Stimulated activated naive B cell treated with anti-CD40 and anti-IgM and Interleukin-4, amounts not matched to agents 10 μg/mL and 1 μg/mL and 100 μg/mL, for 72 hours (primary cell): Measurements from ENCODE around the gene MAD1L1.

Experiments used
- ATAC-seq, 2 donors: fragments of 150-1000 bp; cut with Tn5 transposase; replicated peaks; 2 replicates each; pipeline ENCODE4 v1.10.0; 2021; ENCODE audit warnings: moderate library complexity in 1 of 2
- DNase-seq: peaks from one replicate; pipeline ENCODE4 v3.0.0; 2021
- H3K27ac Mint-ChIP-seq: one replicate; pipeline ENCODE4 v1.8.0; 2022; ENCODE audit warnings: mild to moderate bottlenecking, mixed read lengths
- H3K27me3 Mint-ChIP-seq, 2 donors: one replicate each; pipeline ENCODE4 v1.8.0; 2022; ENCODE audit warnings: mixed read lengths in 2 of 2
- H3K36me3 Mint-ChIP-seq, 2 donors: one replicate each; pipeline ENCODE4 v1.8.0; 2022; ENCODE audit warnings: mixed read lengths in 2 of 2, mild to moderate bottlenecking in 1 of 2
- H3K4me1 Mint-ChIP-seq, 2 donors: one replicate each; pipeline ENCODE4 v1.8.0; 2022; ENCODE audit warnings: mixed read lengths in 2 of 2, mild to moderate bottlenecking in 1 of 2
- H3K4me3 Mint-ChIP-seq, 2 donors: one replicate each; pipeline ENCODE4 v1.8.0; 2022; ENCODE audit warnings: mild to moderate bottlenecking in 2 of 2, mixed read lengths in 2 of 2, moderate library complexity in 1 of 2
- H3K9me3 Mint-ChIP-seq, 2 donors: one replicate each; pipeline ENCODE4 v1.8.0; 2022; ENCODE audit warnings: mixed read lengths in 2 of 2, mild to moderate bottlenecking in 1 of 2

The MAD1L1 gene

GRCh38 chr7:2191016-2191415 is 41.7 kb downstream of the MAD1L1 start:
- no peaks in the 10 kb centered on the region for H3K27me3 Mint-ChIP-seq

DNA sequence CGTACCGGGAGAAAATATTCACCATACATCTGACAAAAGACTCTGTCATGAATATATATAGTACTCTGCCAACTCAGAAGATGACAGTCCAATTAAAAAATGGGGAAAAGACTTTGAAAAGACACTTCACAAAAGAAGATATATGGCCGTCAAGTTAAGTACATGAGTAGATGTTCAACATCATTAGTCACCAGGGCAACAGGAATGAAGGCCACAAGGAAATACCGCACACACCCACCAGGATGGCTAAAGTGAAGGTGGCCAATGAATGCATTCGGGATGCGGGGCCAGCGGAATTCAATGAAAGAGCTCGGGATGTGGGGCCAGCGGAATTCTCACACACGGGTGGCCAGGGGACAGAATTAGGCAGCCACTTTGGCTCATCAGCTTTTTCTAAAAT is 42.2 kb downstream of the MAD1L1 start:
- no peak overlapping the region for H3K4me3 Mint-ChIP-seq
- no peak overlapping the region for H3K27ac Mint-ChIP-seq
- H3K9me3 Mint-ChIP-seq, result peaks cover 5 to 9% of the 10 kb centered on the region in 2 donors
- DNase-seq, result no peak
- peaks cover 50 to 63% of the 10 kb centered on the region in 2 donors for H3K36me3 Mint-ChIP-seq
- peaks cover 0 to 2% of the 10 kb centered on the region in 2 donors for H3K4me1 Mint-ChIP-seq
- no peaks in the 10 kb centered on the region for H3K27me3 Mint-ChIP-seq
- no peak for ATAC-seq

More at GRCh38 chr7:2191016-2191415, 41.7 kb downstream of the MAD1L1 start:
- peaks cover 51 to 63% of the 10 kb centered on the region in 2 donors for H3K36me3 Mint-ChIP-seq
- no peak overlapping the region for H3K4me3 Mint-ChIP-seq
- no peak overlapping the region for H3K27ac Mint-ChIP-seq
- DNase-seq, result no peak
- H3K9me3 Mint-ChIP-seq, result peaks cover 5 to 9% of the 10 kb centered on the region in 2 donors
- ATAC-seq, result no peak
- H3K4me1 Mint-ChIP-seq, result peaks cover 0 to 2% of the 10 kb centered on the region in 2 donors

DNA sequence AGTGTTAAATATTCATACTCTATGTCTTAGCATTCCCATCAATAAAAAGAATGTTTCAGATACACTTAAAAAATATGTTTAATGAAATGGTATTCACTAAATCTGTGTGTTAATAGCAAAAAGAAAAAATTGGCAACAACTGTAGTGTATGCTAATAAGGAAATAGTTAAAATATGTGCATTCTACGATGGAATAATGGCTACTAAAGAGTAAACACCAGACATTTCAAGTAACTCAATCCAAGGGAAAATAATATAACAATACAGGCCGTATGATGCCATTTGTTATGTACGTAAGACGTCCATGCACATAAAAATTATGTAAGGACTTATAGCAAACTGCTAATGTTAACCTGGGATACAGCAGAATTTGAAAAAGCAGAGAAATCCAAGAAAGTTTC is 46.6 kb downstream of the MAD1L1 start:
- Mint-ChIP-seq H3K36me3 (peaks cover 53 to 68% of the 10 kb centered on the region in 2 donors), H3K9me3 (peaks cover 5 to 10% of the 10 kb centered on the region in 2 donors), H3K4me3 (no peak overlapping the region), H3K27ac (no peak overlapping the region), H3K4me1 (peaks cover 5 to 7% of the 10 kb centered on the region in 2 donors), H3K27me3 (no peaks in the 10 kb centered on the region)
- DNase-seq (no peak), ATAC-seq (no peak)

DNA sequence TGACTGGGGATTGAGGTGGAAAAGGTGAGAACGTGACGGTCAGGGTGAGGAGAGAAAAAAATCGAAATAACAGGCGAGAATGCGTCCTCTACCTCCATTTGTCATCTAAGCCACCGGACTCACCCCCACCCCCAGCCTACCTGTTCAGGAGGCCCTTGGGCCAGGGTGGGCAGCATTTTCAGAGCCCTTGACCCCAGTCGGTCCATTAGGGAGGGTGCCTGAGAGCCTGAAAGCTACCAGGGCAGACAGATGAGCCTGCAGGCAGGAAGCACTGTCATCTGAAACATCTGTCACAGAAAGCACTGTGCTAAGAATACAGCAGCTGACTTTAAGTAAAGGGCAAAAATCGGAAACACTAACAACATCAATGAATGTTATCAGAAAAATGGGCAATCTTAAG is 47.0 kb downstream of the MAD1L1 start:
- Mint-ChIP-seq H3K9me3 (peaks cover 5 to 10% of the 10 kb centered on the region in 2 donors), H3K27ac (no peak overlapping the region), H3K4me3 (no peak overlapping the region), H3K36me3 (peaks cover 52 to 68% of the 10 kb centered on the region in 2 donors), H3K4me1 (peaks cover 5 to 7% of the 10 kb centered on the region in 2 donors), H3K27me3 (no peaks in the 10 kb centered on the region)
- no peak for DNase-seq
- ATAC-seq, result no peak

GRCh38 chr7:2182461-2182860 is 50.3 kb downstream of the MAD1L1 start:
- Mint-ChIP-seq H3K4me1 (peaks cover 4 to 7% of the 10 kb centered on the region in 2 donors), H3K36me3 (peaks cover 28 to 63% of the 10 kb centered on the region in 2 donors), H3K9me3 (peaks cover 0 to 3% of the 10 kb centered on the region in 2 donors), H3K27me3 (no peaks in the 10 kb centered on the region), H3K27ac (peak overlapping the region; percentile 20), H3K4me3 (no peak overlapping the region)
- ATAC-seq (peak; percentile 54 to 69), DNase-seq (no peak)

DNA sequence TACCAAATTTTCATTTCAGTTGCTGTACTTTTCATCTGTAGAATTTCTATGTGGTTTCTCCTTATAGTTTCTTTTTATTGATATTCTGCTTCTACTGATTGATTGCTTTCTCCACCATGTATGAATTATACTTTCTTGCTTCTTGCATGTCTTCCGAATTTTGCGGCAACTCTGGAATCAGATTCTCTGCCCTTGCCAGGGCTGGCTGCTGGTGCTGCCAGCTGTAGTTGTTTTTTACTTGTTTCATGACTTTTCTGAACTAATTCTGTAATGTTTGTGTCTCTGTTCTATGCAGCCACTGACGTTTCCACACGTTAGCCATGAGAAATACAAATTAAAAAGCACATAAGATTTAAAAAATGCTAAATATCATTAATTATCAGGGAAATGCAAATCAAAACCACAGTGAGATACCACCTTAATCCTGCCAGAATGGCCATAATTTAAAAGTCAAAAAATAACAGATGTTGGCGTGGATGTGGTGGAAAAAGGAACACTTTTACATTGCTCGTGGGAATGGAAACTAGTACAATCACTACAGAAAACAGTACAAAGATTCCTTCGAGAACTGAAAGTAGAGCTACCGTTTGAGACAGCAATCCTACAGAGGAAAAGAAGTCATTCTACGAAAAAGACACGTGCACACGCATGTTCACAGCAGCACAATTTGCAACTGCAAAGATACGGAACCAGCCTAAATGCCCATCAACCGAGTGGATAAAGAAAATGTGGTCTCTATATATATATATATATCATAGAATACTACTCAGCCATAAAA is 51.5 kb downstream of the MAD1L1 start:
- Mint-ChIP-seq H3K27ac (peak overlapping the region; percentile 6), H3K4me1 (peaks cover 4 to 7% of the 10 kb centered on the region in 2 donors), H3K27me3 (no peaks in the 10 kb centered on the region), H3K36me3 (peaks cover 29 to 69% of the 10 kb centered on the region in 2 donors), H3K4me3 (no peak overlapping the region), H3K9me3 (peaks cover 0 to 3% of the 10 kb centered on the region in 2 donors)
- DNase-seq (no peak), ATAC-seq (no peak)

DNA sequence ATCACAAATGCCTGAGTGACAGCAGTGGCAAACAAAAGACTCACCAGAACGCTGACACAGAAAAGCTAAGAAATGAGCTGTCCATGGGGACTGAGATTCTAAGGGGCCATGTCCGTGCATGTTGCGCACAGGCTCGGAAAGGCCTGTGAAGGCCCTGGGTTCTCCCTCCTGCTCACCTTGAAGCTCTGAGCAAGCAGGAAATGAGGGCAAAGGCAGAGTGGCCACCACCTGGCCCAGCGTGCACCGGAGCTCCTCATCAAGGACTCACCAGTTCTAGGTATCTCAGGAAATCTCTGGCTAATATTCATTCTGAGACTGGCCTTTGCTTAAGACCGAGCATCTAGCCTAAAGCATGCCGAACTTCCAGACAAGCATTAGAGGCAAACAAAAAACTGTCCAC is 52.7 kb downstream of the MAD1L1 start:
- H3K36me3 Mint-ChIP-seq, result peaks cover 29 to 67% of the 10 kb centered on the region in 2 donors
- peaks cover 0 to 2% of the 10 kb centered on the region in 2 donors for H3K9me3 Mint-ChIP-seq
- H3K27ac Mint-ChIP-seq, result no peak overlapping the region
- H3K4me1 Mint-ChIP-seq, result peaks cover 4 to 7% of the 10 kb centered on the region in 2 donors
- no peak for DNase-seq
- no peak for ATAC-seq
- H3K27me3 Mint-ChIP-seq, result no peaks in the 10 kb centered on the region
- H3K4me3 Mint-ChIP-seq, result no peak overlapping the region

GRCh38 chr7:2175514-2175913 is 57.2 kb downstream of the MAD1L1 start:
- DNase-seq (no peak), ATAC-seq (no peak)
- Mint-ChIP-seq H3K36me3 (peaks cover 37 to 72% of the 10 kb centered on the region in 2 donors), H3K27ac (no peak overlapping the region), H3K27me3 (no peaks in the 10 kb centered on the region), H3K4me1 (no peaks in the 10 kb centered on the region), H3K9me3 (no peaks in the 10 kb centered on the region), H3K4me3 (no peak overlapping the region)

DNA sequence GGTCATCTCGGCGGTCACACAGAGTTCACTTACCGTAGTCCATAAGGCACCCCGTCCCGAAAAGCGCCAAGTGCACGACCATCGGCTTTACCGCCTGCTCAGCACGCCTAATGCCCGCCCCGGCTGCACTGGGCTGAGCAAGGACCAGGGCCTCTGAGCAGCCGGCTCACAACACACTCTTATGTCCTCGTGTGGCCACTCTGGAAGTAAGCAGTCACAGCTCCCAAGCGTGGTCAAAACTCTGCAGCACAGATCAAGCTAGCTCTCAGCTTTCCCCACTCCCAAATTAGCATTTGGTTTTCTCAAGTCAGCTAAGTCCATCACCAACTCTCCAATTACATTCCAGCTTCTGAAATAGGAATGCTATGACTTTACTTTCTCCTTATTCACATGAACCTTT is 57.7 kb downstream of the MAD1L1 start:
- H3K4me3 Mint-ChIP-seq, result no peak overlapping the region
- DNase-seq (no peak), ATAC-seq (no peak)
- no peaks in the 10 kb centered on the region for H3K9me3 Mint-ChIP-seq
- no peaks in the 10 kb centered on the region for H3K27me3 Mint-ChIP-seq
- peaks cover 38 to 73% of the 10 kb centered on the region in 2 donors for H3K36me3 Mint-ChIP-seq
- H3K4me1 Mint-ChIP-seq, result no peaks in the 10 kb centered on the region
- no peak overlapping the region for H3K27ac Mint-ChIP-seq

- ATAC-seq (no peak), DNase-seq (no peak)
- H3K9me3 Mint-ChIP-seq, result no peaks in the 10 kb centered on the region
- H3K4me1 Mint-ChIP-seq, result no peaks in the 10 kb centered on the region
- no peak overlapping the region for H3K4me3 Mint-ChIP-seq
- H3K36me3 Mint-ChIP-seq, result peaks cover 49 to 75% of the 10 kb centered on the region in 2 donors
- peak overlapping the region; percentile 4 for H3K27ac Mint-ChIP-seq
- H3K27me3 Mint-ChIP-seq, result no peaks in the 10 kb centered on the region
These were observed 59.4 kb downstream of the MAD1L1 start for GRCh38 chr7:2173189-2173827.

DNA sequence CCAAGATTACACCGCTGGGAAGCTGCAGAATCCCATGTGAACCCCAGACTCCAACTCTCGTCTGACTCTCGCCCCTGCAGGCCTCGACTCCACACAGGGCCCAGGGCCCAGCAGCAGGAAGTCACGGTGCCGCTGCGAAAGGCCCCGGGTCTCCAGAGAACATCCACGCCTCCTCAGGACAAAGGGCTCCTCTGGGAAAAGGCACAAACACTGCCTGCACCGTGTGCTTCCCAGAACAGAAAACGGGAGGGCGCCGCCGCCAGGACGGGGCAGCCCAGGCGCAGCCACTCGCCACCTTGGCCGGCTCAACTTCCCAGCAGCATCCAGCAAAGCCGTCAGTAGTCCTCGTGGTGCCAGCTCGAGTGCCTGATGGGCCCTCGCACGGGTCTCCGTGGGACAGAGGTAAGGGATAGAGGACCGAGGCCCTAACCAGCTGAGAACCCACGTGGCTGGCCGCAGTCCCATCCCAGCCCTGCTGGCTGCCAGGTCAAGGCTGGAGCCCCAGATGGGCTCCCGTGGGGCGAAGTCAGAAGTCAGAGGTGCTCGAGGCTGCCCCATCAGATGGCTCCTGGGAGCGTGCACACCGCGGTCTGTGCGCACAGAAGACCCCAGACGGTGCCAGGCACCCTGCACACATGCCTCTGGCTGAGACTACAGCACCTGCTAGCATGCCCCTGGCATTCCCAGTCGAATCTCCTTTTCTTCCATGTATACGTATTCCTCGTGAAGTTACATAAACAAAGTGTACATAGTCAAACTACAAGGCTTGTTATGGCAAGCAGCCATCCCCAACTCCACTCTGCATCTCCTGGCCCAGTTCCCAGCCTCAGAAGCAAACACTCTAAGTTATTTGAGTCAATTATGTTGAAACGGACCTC is 60.2 kb downstream of the MAD1L1 start:
- no peaks in the 10 kb centered on the region for H3K9me3 Mint-ChIP-seq
- H3K4me1 Mint-ChIP-seq, result no peaks in the 10 kb centered on the region
- no peak overlapping the region for H3K27ac Mint-ChIP-seq
- H3K36me3 Mint-ChIP-seq, result peaks cover 57 to 75% of the 10 kb centered on the region in 2 donors
- H3K4me3 Mint-ChIP-seq, result no peak overlapping the region
- no peaks in the 10 kb centered on the region for H3K27me3 Mint-ChIP-seq
- ATAC-seq (no peak), DNase-seq (no peak)

DNA sequence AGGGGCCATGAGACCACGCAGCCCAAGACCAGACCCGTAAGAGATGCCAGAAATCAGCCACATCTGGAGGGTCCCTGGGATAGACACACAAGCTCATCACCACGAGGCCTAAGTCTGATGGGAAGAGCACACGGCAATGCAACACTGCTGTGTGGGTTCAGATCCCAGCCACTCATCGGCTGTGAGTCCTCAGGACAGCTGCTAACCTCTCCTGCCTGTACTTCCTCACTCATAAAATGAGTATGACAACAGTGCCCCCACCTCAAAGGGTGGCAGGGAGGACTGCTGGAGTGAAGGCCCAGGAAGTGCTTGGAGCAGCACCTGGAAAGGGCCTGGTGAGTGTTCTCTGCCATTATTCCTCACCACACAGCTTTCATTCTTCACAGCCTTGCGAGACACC is 60.9 kb downstream of the MAD1L1 start:
- Mint-ChIP-seq H3K36me3 (peaks cover 60 to 71% of the 10 kb centered on the region in 2 donors), H3K27ac (no peak overlapping the region), H3K27me3 (no peaks in the 10 kb centered on the region), H3K9me3 (no peaks in the 10 kb centered on the region), H3K4me1 (no peaks in the 10 kb centered on the region), H3K4me3 (no peak overlapping the region)
- ATAC-seq (no peak), DNase-seq (no peak)

DNA sequence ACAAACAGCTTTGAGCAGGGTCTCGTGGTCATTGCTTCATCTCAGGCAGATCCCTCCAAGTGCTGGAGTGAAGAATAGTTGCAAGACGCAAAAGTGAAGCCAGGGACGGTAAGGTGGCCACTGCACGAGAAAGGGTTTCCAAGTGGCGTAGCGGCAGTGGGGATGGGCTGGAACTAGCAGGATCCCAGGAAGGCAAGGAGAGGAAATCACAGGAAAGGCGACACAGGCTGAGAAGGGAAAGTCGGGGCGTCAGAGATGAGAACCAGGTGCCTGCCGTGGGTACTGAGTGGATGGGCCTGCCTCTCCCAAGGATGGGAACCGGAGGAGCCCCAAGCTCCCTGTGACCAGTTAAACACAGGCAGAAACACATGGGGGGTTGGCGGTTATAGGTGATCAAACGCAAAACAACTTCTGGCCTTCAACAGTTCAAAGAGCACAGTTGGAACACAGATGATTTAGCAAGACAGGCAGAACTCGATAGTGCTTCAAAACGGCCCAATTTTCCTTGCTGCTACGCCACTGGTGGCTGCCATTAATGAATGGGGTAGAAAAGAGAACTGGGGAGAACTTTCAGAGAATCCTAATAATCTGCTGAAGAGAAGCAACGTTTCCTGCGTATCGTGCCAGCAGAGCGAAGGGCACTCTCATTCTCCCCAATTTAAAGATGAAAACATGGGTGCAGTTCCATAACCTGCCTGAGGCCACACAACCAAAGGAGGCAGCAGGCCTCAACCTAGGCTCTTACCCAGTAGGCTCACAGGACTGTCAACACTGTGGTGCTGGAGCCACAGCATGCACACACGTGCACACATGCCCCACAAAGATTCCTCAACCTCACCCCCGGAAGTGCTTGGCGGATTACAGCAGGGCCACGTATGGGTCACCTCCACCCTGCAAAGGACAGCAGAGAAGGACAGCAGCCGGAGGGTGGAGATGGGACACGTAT is 61.9 kb downstream of the MAD1L1 start:
- peaks cover 64 to 77% of the 10 kb centered on the region in 2 donors for H3K36me3 Mint-ChIP-seq
- no peaks in the 10 kb centered on the region for H3K9me3 Mint-ChIP-seq
- H3K4me1 Mint-ChIP-seq, result peaks cover 4 to 10% of the 10 kb centered on the region in 2 donors
- H3K27me3 Mint-ChIP-seq, result no peaks in the 10 kb centered on the region
- no peak for DNase-seq
- ATAC-seq, result no peak
- peak overlapping the region; percentile 48 for H3K27ac Mint-ChIP-seq
- no peak overlapping the region for H3K4me3 Mint-ChIP-seq
